Keratinocyte (primary cell): ENCODE results near the gene UPK1A. TPM values are rescaled to one million over a fixed set of nuclear protein-coding genes. Genes with fewer than 3 reads are reported as not detected.

Experiments used
- DNase-seq: peaks from one replicate; pipeline ENCODE4 v3.0.0-alpha.2; 2011; ENCODE audit warnings: low read depth, missing footprints, low spot score
- FAIRE-seq: peaks from 2 replicates; lab custom pipeline; 2011; peaks lifted over from hg19 to GRCh38; lab: Jason Lieb, UNC
- H2AFZ ChIP-seq: 2 replicates; pipeline ENCODE4 v1.6.0; 2012; ENCODE audit warnings: low read length, control low read depth, inconsistent platforms; ENCODE audit not compliant: control insufficient read depth
- H3K27ac ChIP-seq: 2 replicates; pipeline ENCODE4 v1.5.1; 2011; ENCODE audit warnings: low read length; ENCODE audit not compliant: control insufficient read depth, insufficient read depth
- H3K27me3 ChIP-seq: 3 replicates; pipeline ENCODE4 v1.6.0; 2011; ENCODE audit warnings: low read length; ENCODE audit not compliant: control insufficient read depth, insufficient read depth; ENCODE audit errors: extremely low read depth
- H3K36me3 ChIP-seq, 2 experiments: 2 replicates in 1 of 2; 3 replicates in 1 of 2; pipeline ENCODE4 v1.5.1; 2011; ENCODE audit warnings: low read length in 2 of 2, mild to moderate bottlenecking in 1 of 2; ENCODE audit not compliant: control insufficient read depth in 2 of 2, insufficient read depth in 2 of 2; ENCODE audit errors: extremely low read depth in 1 of 2
- H3K4me1 ChIP-seq: 3 replicates; pipeline ENCODE4 v1.5.1; 2011; ENCODE audit warnings: low read length; ENCODE audit not compliant: control insufficient read depth, insufficient read depth; ENCODE audit errors: extremely low read depth
- H3K4me2 ChIP-seq: 3 replicates; pipeline ENCODE4 v1.6.0; 2011; ENCODE audit warnings: low read depth, low read length; ENCODE audit not compliant: control insufficient read depth, insufficient read depth; ENCODE audit errors: extremely low read depth
- H3K4me3 ChIP-seq, 3 experiments: fragments of 200-600 bp in 1 of 3; sonication (generic) in 1 of 3; 2 replicates in 2 of 3; 3 replicates in 1 of 3; pipeline ENCODE4 v1.5.1; 2011 to 2016; ENCODE audit warnings: low read length in 3 of 3, mild to moderate bottlenecking in 3 of 3, control low read depth in 2 of 3, inconsistent platforms in 1 of 3, low read depth in 1 of 3, mixed read lengths in 1 of 3, mixed run types in 1 of 3, moderate library complexity in 1 of 3; ENCODE audit not compliant: control insufficient read depth in 2 of 3, insufficient read depth in 2 of 3; ENCODE audit errors: extremely low read depth in 1 of 3
- H3K79me2 ChIP-seq: 2 replicates; pipeline ENCODE4 v1.6.0; 2012; ENCODE audit warnings: low read length; ENCODE audit not compliant: control insufficient read depth, insufficient read depth
- H3K9ac ChIP-seq: 3 replicates; pipeline ENCODE4 v1.6.0; 2011; ENCODE audit warnings: low read length; ENCODE audit not compliant: control insufficient read depth, insufficient read depth; ENCODE audit errors: extremely low read depth
- H3K9me1 ChIP-seq: 3 replicates; pipeline ENCODE4 v1.6.0; 2011; ENCODE audit warnings: low read length; ENCODE audit not compliant: control insufficient read depth, insufficient read depth; ENCODE audit errors: extremely low read depth
- H3K9me3 ChIP-seq: 2 replicates; pipeline ENCODE4 v1.5.1; 2012; ENCODE audit warnings: low read depth, low read length; ENCODE audit not compliant: control insufficient read depth
- H4K20me1 ChIP-seq: 3 replicates; pipeline ENCODE4 v1.6.0; 2011; ENCODE audit warnings: low read length; ENCODE audit not compliant: control insufficient read depth, insufficient read depth; ENCODE audit errors: extremely low read depth
- CTCF ChIP-seq, 3 experiments: IDR thresholded peaks in 1 of 3; conservative IDR thresholded peaks in 1 of 3; optimal IDR thresholded peaks in 1 of 3; 2 replicates in 2 of 3; 3 replicates in 1 of 3; pipeline versions ENCODE3 to v1.5.1; 2011; ENCODE audit warnings: low read length in 3 of 3, mild to moderate bottlenecking in 3 of 3, moderate library complexity in 2 of 3, control low read depth in 1 of 3, inconsistent platforms in 1 of 3; ENCODE audit not compliant: insufficient read depth in 2 of 3; ENCODE audit errors: extremely low read depth in 1 of 3
- EZH2 ChIP-seq: IDR thresholded peaks from one replicate; pipeline ENCODE4 v1.6.1; 2012; ENCODE audit warnings: inconsistent platforms, mild to moderate bottlenecking, low read length, moderate library complexity
- dilution Hi-C: fragments of 300-500 bp; cut with MboI; formaldehyde crosslinking; loops from one replicate; pipeline ENCODE4 v1.7.0; 2020; ENCODE audit warnings: low sequenced_read_pairs; ENCODE audit not compliant: extremely low pct_ligation_motif_present
- polyA plus RNA-seq, 5 experiments: library from polyadenylated mRNA; depleted of rRNA in 3 of 5; stranded (reverse) in 3 of 5; stranded (forward) in 1 of 5; unstranded in 1 of 5; fragments of >200 nt; gene quantifications; 1 replicate in 1 of 5; 2 replicates in 3 of 5; 3 replicates in 1 of 5; pipeline versions ENCODE4 v1.2.1 to v1.2.3, GENCODE V29; 2011 to 2012; ENCODE audit warnings: missing spikeins in 2 of 5, low read depth in 1 of 5, low replicate concordance in 1 of 5

The UPK1A gene
- polyA plus RNA-seq, 1 donor (not counting 4 experiments of a cell fraction or from before 2014, with no cell fraction given): 0.09 TPM

- H3K36me3 ChIP-seq: no peaks in the 10 kb centered on the region
- H3K27me3 ChIP-seq: no peaks in the 10 kb centered on the region
- no peak overlapping the region for H3K27ac ChIP-seq
- TF ChIP-seq CTCF (optimal IDR thresholded peaks at IDR 0.05 in 1 of 3, IDR thresholded peaks at IDR 0.05 in 1 of 3, conservative IDR thresholded peaks at IDR 0.05 in 1 of 3; ENCODE audit: extremely low read depth in 1 of 3, insufficient read depth in 2 of 3, low read length in 3 of 3) (no peak), EZH2 (no peak)
- no peaks in the 10 kb centered on the region for H3K9me3 ChIP-seq
- peaks cover 6% of the 10 kb centered on the region for H3K4me1 ChIP-seq
- H3K4me3 ChIP-seq: no peak overlapping the region
- H4K20me1 ChIP-seq: no peaks in the 10 kb centered on the region
- H3K4me2 ChIP-seq: no peak overlapping the region
- no peaks in the 10 kb centered on the region for H3K9me1 ChIP-seq
- H2AFZ ChIP-seq: no peak overlapping the region
- DNase-seq (no peak), FAIRE-seq (no peak)
- H3K79me2 ChIP-seq: no peaks in the 10 kb centered on the region
- dilution Hi-C loops: no loop called here
- H3K9ac ChIP-seq: no peak overlapping the region
Observed at GRCh38 chr19:35708391-35708790, 42.1 kb downstream of the UPK1A start.

- no peak overlapping the region for H3K9ac ChIP-seq
- dilution Hi-C loops: no loop called here
- H3K9me3 ChIP-seq: no peaks in the 10 kb centered on the region
- no peak overlapping the region for H2AFZ ChIP-seq
- no peaks in the 10 kb centered on the region for H3K36me3 ChIP-seq
- H3K27ac ChIP-seq: no peak overlapping the region
- TF ChIP-seq CTCF (optimal IDR thresholded peaks at IDR 0.05 in 1 of 3, IDR thresholded peaks at IDR 0.05 in 1 of 3, conservative IDR thresholded peaks at IDR 0.05 in 1 of 3; ENCODE audit: extremely low read depth in 1 of 3, insufficient read depth in 2 of 3, low read length in 3 of 3): no peak
- no peak for TF ChIP-seq EZH2
- H3K79me2 ChIP-seq: no peaks in the 10 kb centered on the region
- DNase-seq (no peak), FAIRE-seq (no peak)
- H3K4me3 ChIP-seq: no peak overlapping the region
- H4K20me1 ChIP-seq: no peaks in the 10 kb centered on the region
- H3K9me1 ChIP-seq: no peaks in the 10 kb centered on the region
- H3K27me3 ChIP-seq: no peaks in the 10 kb centered on the region
- H3K4me2 ChIP-seq: no peak overlapping the region
- peaks cover 12% of the 10 kb centered on the region for H3K4me1 ChIP-seq
Observed at GRCh38 chr19:35710784-35711723, 44.7 kb downstream of the UPK1A start.
